Endothelial cell (in vitro differentiated cells): ENCODE results near the gene ANKS1B. TPM values are rescaled to one million over a fixed set of nuclear protein-coding genes. Genes with fewer than 3 reads are reported as not detected.

Source experiments
- DNase-seq: peaks from one replicate; pipeline ENCODE4 v3.0.0; 2021; ENCODE audit warnings: low spot score
- H3K27ac Mint-ChIP-seq: one replicate; pipeline ENCODE4 v1.8.0; 2021; ENCODE audit warnings: mixed read lengths, inconsistent platforms; ENCODE audit not compliant: unreplicated experiment
- H3K27me3 Mint-ChIP-seq: one replicate; pipeline ENCODE4 v1.8.0; 2021; ENCODE audit warnings: mild to moderate bottlenecking, moderate library complexity, mixed read lengths, inconsistent platforms; ENCODE audit not compliant: unreplicated experiment
- H3K36me3 Mint-ChIP-seq: one replicate; pipeline ENCODE4 v1.8.0; 2021; ENCODE audit warnings: mild to moderate bottlenecking, low read depth, mixed read lengths, inconsistent platforms; ENCODE audit not compliant: unreplicated experiment
- H3K4me1 Mint-ChIP-seq: one replicate; pipeline ENCODE4 v1.8.0; 2021; ENCODE audit warnings: mild to moderate bottlenecking, mixed read lengths, inconsistent platforms; ENCODE audit not compliant: unreplicated experiment
- H3K4me3 Mint-ChIP-seq: one replicate; pipeline ENCODE4 v1.8.0; 2021; ENCODE audit warnings: mild to moderate bottlenecking, mixed read lengths, inconsistent platforms; ENCODE audit not compliant: unreplicated experiment
- H3K9me3 Mint-ChIP-seq: one replicate; pipeline ENCODE4 v1.8.0; 2021; ENCODE audit warnings: mixed read lengths, inconsistent platforms; ENCODE audit not compliant: unreplicated experiment
- CTCF ChIP-seq: fragments of 200-600 bp; sonication (generic); IDR thresholded peaks from one replicate; pipeline ENCODE4 v1.5.0; 2021; ENCODE audit warnings: antibody characterized with exemption; ENCODE audit not compliant: unreplicated experiment
- total RNA-seq: library from RNA; stranded (reverse); fragmentation: NEBNext Ultra II Directional; extraction: Animal tissue kit (Norgen Biotek cat#: 25700); gene quantifications from one replicate; pipeline ENCODE4 v1.2.1, GENCODE V29; 2021; ENCODE audit not compliant: unreplicated experiment

ANKS1B gene
- total RNA-seq, 1 donor from 2014 or later, result 2.6 TPM

- Mint-ChIP-seq H3K4me3 (no peak overlapping the region), H3K27ac (no peak overlapping the region), H3K36me3 (no peaks in the 10 kb centered on the region), H3K27me3 (no peaks in the 10 kb centered on the region), H3K9me3 (no peaks in the 10 kb centered on the region), H3K4me1 (no peaks in the 10 kb centered on the region)
- no peak for DNase-seq
- TF ChIP-seq CTCF, result no peak
Measured at GRCh38 chr12:99433155-99433554, 551.6 kb downstream of the ANKS1B start.

DNA sequence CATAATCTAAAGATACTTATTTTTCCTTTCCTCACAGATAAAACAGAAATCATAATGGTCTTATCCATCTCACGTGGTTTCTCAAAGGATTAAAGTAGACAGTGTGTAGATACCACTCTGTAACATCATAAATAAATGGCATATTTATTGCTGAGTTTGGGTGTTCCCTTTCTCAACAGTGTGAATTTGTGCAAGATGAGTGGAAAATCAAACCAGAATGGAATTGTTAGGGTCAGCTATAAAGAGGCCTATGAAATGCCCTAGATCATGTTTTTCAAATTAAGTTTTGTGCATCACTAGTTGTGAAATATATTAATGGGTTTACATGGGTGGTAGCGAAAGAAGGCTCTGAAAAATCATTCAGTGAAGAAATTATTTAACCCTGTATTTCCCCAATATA is 553.5 kb downstream of the ANKS1B start:
- TF ChIP-seq CTCF, result no peak
- H3K27me3 Mint-ChIP-seq, result no peaks in the 10 kb centered on the region
- no peak for DNase-seq
- no peaks in the 10 kb centered on the region for H3K4me1 Mint-ChIP-seq
- no peaks in the 10 kb centered on the region for H3K9me3 Mint-ChIP-seq
- no peak overlapping the region for H3K4me3 Mint-ChIP-seq
- H3K27ac Mint-ChIP-seq, result no peak overlapping the region
- H3K36me3 Mint-ChIP-seq, result no peaks in the 10 kb centered on the region

DNA sequence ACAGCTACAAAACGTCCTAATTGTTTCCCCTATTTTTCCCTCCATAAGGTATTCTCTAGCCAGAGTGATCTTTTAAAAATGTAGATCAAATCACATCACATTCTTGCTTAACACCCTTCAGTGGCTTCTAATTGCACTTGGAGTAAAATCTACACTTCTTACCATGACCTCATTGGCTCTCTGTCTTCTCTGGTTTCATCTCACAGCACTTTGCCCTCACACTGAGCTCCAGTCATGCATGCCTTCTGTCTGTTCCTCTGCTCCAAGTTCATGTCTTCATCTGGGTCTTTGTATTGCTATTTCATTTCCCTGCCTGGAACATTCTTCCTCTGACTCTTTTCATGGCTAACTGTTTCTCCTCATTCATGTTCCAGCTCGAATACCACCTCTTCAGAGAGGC is 557.6 kb downstream of the ANKS1B start:
- Mint-ChIP-seq H3K4me3 (no peak overlapping the region), H3K4me1 (no peaks in the 10 kb centered on the region), H3K36me3 (no peaks in the 10 kb centered on the region), H3K27ac (no peak overlapping the region), H3K9me3 (no peaks in the 10 kb centered on the region), H3K27me3 (no peaks in the 10 kb centered on the region)
- DNase-seq, result no peak
- no peak for TF ChIP-seq CTCF

- Mint-ChIP-seq H3K4me3 (no peak overlapping the region), H3K36me3 (no peaks in the 10 kb centered on the region), H3K4me1 (no peaks in the 10 kb centered on the region), H3K27me3 (no peaks in the 10 kb centered on the region), H3K9me3 (no peaks in the 10 kb centered on the region), H3K27ac (no peak overlapping the region)
- no peak for DNase-seq
- no peak for TF ChIP-seq CTCF
Measured at GRCh38 chr12:99418379-99418778, 566.4 kb downstream of the ANKS1B start.

- Mint-ChIP-seq H3K36me3 (no peaks in the 10 kb centered on the region), H3K27ac (no peak overlapping the region), H3K9me3 (no peaks in the 10 kb centered on the region), H3K4me3 (no peak overlapping the region), H3K4me1 (no peaks in the 10 kb centered on the region), H3K27me3 (no peaks in the 10 kb centered on the region)
- no peak for DNase-seq
- no peak for TF ChIP-seq CTCF
Measured at GRCh38 chr12:99413751-99414150, 571.0 kb downstream of the ANKS1B start.
